Ecto neural progenitor cell (in vitro differentiated cells): ENCODE measurements around the gene SEC24B.
A peak's percentile ranks its signal among the peaks of the same experiment; 100 is the strongest.
"Not testable (repeated sequence)": the region's sequence is repeated elsewhere in the genome, so short reads cannot be mapped to it uniquely, and the experiment has no call there.

ENCODE experiments used
- DNase-seq: peaks from one replicate; pipeline ENCODE4 v3.0.0-alpha.2; 2018; ENCODE audit warnings: low spot score

The SEC24B gene

GRCh38 chr4:109432696-109433095 lies 919 bp upstream of the SEC24B start:
- DNase-seq = no peak

GRCh38 chr4:109434007-109434971 lies 674 bp downstream of the SEC24B start:
- DNase-seq = peak; percentile 66

GRCh38 chr4:109435635-109436034 lies 2.0 kb downstream of the SEC24B start:
- no peak for DNase-seq

- no peak for DNase-seq
These were observed 2.9 kb downstream of the SEC24B start for GRCh38 chr4:109436504-109436903.

GRCh38 chr4:109440948-109441347 lies 7.3 kb downstream of the SEC24B start:
- DNase-seq = no peak

GRCh38 chr4:109441862-109442458 lies 8.3 kb downstream of the SEC24B start:
- DNase-seq = no peak

- no peak for DNase-seq
These were observed 10.7 kb downstream of the SEC24B start for GRCh38 chr4:109444182-109444844.

- DNase-seq = no peak
These were observed 13.7 kb downstream of the SEC24B start for GRCh38 chr4:109447278-109447677.

GRCh38 chr4:109451544-109452273 lies 18.1 kb downstream of the SEC24B start:
- DNase-seq = no peak

GRCh38 chr4:109453110-109453509 lies 19.5 kb downstream of the SEC24B start:
- not testable (repeated sequence) for DNase-seq

GRCh38 chr4:109462297-109462696 lies 28.7 kb downstream of the SEC24B start:
- DNase-seq = no peak

GRCh38 chr4:109462802-109463201 lies 29.2 kb downstream of the SEC24B start:
- no peak for DNase-seq

GRCh38 chr4:109465069-109465468 lies 31.5 kb downstream of the SEC24B start:
- no peak for DNase-seq

GRCh38 chr4:109469915-109470314 lies 36.3 kb downstream of the SEC24B start:
- no peak for DNase-seq

- no peak for DNase-seq
These were observed 38.7 kb downstream of the SEC24B start for GRCh38 chr4:109472343-109472761.

- no peak for DNase-seq
These were observed 40.2 kb downstream of the SEC24B start for GRCh38 chr4:109473824-109474223.

- DNase-seq = no peak
These were observed 52.4 kb downstream of the SEC24B start for GRCh38 chr4:109486007-109486406.

- DNase-seq = no peak
These were observed 60.9 kb downstream of the SEC24B start for GRCh38 chr4:109494563-109494962.

- no peak for DNase-seq
These were observed 61.9 kb downstream of the SEC24B start for GRCh38 chr4:109495514-109495913.

GRCh38 chr4:109496875-109497274 lies 63.3 kb downstream of the SEC24B start:
- DNase-seq = no peak

GRCh38 chr4:109497511-109497910 lies 63.9 kb downstream of the SEC24B start:
- no peak for DNase-seq

- no peak for DNase-seq
These were observed 65.9 kb downstream of the SEC24B start for GRCh38 chr4:109499513-109499912.
